OCI-LY1 (cell line): Measurements from ENCODE around the gene CSF3R.

Experiments
- EZH2 ChIP-seq: fragments of 200-600 bp; sonication (generic), shearing (Covaris generic); IDR thresholded peaks from 2 replicates; pipeline ENCODE4 v1.8.0; 2017; ENCODE audit warnings: borderline replicate concordance, mixed run types, mild to moderate bottlenecking, antibody characterized with exemption, low read length, moderate library complexity, mixed read lengths
- TF ChIP-seq, protein P1 (sequence below): fragments of 200-600 bp; sonication (generic), shearing (Covaris generic); IDR thresholded peaks from 2 replicates; pipeline ENCODE4 v1.5.1; 2017; ENCODE audit warnings: mild to moderate bottlenecking, antibody characterized with exemption, low read length, moderate library complexity, mixed read lengths

DNA sequence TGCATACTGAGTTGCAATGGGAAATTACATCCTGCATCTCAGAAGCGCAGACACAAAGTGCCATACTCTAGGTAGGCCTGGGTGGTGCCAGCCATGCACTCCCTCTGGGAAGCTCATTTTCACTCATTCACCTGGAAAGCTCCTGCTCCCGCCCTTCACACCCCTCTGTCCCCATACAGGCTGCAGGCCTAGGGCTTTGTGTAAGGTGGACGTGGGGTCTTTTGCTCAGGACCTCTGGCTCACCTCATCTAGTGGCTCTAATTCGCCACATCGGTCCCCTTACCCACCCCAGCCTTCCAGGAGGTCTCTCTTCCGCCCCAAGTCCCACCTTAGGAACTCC is 19.3 kb downstream of the CSF3R start:
- TF ChIP-seq EZH2, result no peak
- TF ChIP-seq, protein P1, sequence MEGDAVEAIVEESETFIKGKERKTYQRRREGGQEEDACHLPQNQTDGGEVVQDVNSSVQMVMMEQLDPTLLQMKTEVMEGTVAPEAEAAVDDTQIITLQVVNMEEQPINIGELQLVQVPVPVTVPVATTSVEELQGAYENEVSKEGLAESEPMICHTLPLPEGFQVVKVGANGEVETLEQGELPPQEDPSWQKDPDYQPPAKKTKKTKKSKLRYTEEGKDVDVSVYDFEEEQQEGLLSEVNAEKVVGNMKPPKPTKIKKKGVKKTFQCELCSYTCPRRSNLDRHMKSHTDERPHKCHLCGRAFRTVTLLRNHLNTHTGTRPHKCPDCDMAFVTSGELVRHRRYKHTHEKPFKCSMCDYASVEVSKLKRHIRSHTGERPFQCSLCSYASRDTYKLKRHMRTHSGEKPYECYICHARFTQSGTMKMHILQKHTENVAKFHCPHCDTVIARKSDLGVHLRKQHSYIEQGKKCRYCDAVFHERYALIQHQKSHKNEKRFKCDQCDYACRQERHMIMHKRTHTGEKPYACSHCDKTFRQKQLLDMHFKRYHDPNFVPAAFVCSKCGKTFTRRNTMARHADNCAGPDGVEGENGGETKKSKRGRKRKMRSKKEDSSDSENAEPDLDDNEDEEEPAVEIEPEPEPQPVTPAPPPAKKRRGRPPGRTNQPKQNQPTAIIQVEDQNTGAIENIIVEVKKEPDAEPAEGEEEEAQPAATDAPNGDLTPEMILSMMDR, result no peak
